ENCODE measurements around the gene P4HTM. TPM values are rescaled to one million over a fixed set of nuclear protein-coding genes. Genes with fewer than 3 reads are reported as not detected.
"Not testable (repeated sequence)": the region's sequence is repeated elsewhere in the genome, so short reads cannot be mapped to it uniquely, and the experiment has no call there.

P4HTM gene
- total RNA-seq, 1 donor, result 18.6 TPM

GRCh38 chr3:48997102-48997635, 7.1 kb downstream of the P4HTM start:
- Histone ChIP-seq H3K4me1 (ENCODE audit: insufficient read depth, low read length) (no peaks in the 10 kb centered on the region), H3K4me3 (ENCODE audit: low read length) (no peak overlapping the region), H3K27me3 (ENCODE audit: insufficient read depth, low read length) (no peaks in the 10 kb centered on the region), H3K9me3 (ENCODE audit: low read depth, low read length) (no peaks in the 10 kb centered on the region)

GRCh38 chr3:48997714-48998637, 7.9 kb downstream of the P4HTM start:
- Histone ChIP-seq H3K27me3 (ENCODE audit: insufficient read depth, low read length) (no peaks in the 10 kb centered on the region), H3K9me3 (ENCODE audit: low read depth, low read length) (no peaks in the 10 kb centered on the region), H3K4me3 (ENCODE audit: low read length) (no peak overlapping the region), H3K4me1 (ENCODE audit: insufficient read depth, low read length) (no peaks in the 10 kb centered on the region)

- Histone ChIP-seq H3K27me3 (ENCODE audit: insufficient read depth, low read length) (no peaks in the 10 kb centered on the region), H3K4me1 (ENCODE audit: insufficient read depth, low read length) (no peaks in the 10 kb centered on the region), H3K9me3 (ENCODE audit: low read depth, low read length) (no peaks in the 10 kb centered on the region), H3K4me3 (ENCODE audit: low read length) (no peak overlapping the region)
These were observed 9.2 kb downstream of the P4HTM start for GRCh38 chr3:48999085-48999858.

DNA sequence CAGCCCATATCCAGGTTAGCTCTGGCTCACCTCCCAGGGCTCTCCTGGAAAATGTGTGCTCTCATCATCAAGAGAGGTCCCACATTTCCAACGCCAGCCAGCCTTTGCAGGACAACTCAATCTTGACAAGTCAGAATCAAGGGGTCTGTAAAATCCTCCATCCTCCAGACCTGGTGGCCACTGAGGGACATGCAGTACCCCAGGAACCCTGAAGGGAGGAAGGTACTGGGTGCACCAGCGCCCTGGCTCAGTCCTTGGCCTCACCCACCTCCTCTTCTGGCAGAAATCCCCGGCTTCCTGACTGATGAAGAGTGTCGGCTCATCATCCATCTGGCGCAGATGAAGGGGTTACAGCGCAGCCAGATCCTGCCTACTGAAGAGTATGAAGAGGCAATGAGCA, 11.1 kb downstream of the P4HTM start:
- Histone ChIP-seq H3K4me3 (ENCODE audit: low read length) (no peak overlapping the region), H3K27me3 (ENCODE audit: insufficient read depth, low read length) (no peaks in the 10 kb centered on the region), H3K4me1 (ENCODE audit: insufficient read depth, low read length) (peaks cover 1% of the 10 kb centered on the region), H3K9me3 (ENCODE audit: low read depth, low read length) (no peaks in the 10 kb centered on the region)

DNA sequence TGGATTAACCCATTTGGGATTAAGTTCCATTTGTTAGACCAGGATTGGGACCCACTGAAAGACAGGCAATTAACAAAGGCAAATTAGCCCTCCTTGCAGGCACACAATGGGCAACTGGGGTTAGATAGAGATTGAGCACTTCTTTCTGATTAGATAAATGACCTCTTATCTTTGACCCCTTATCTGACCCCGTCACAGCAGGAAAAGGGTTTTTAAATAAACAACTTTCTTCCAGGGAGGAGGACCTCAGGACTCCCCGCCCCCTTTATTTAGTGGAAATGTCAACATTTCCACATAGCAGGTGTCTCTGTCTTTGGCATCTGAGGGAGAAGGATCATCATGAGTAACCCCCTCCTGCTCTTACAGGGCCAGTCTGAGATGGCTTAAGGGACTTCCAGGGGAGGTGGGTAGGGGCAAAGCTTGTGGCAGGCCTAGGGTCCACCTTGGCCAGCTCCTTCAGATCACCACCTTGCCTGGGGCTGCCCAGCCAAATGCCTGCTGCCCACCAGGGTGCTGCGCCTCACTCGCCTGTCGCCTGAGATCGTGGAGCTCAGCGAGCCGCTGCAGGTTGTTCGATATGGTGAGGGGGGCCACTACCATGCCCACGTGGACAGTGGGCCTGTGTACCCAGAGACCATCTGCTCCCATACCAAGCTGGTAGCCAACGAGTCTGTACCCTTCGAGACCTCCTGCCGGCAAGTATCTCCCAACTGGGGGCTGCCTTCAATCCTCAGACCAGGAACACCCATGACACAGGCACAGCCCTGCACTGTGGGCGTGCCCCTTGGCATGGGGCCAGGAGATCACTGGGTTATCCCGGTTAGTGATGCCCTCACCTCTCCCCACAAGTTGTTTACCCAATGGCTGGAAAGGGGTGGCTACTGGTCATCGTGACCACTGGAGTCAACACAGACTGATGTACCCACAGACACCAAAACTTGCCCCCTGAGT, 14.6 kb downstream of the P4HTM start:
- Histone ChIP-seq H3K9me3 (ENCODE audit: low read depth, low read length) (no peaks in the 10 kb centered on the region), H3K4me1 (ENCODE audit: insufficient read depth, low read length) (peaks cover 22% of the 10 kb centered on the region), H3K4me3 (ENCODE audit: low read length) (no peak overlapping the region), H3K27me3 (ENCODE audit: insufficient read depth, low read length) (no peaks in the 10 kb centered on the region)

- no peak overlapping the region for H3K4me3 ChIP-seq (ENCODE audit: low read length)
- H3K4me1 ChIP-seq (ENCODE audit: insufficient read depth, low read length), result peaks cover 23% of the 10 kb centered on the region
- H3K9me3 ChIP-seq (ENCODE audit: low read depth, low read length), result no peaks in the 10 kb centered on the region
- no peaks in the 10 kb centered on the region for H3K27me3 ChIP-seq (ENCODE audit: insufficient read depth, low read length)
These were observed 15.3 kb downstream of the P4HTM start for GRCh38 chr3:49005303-49005680.

DNA sequence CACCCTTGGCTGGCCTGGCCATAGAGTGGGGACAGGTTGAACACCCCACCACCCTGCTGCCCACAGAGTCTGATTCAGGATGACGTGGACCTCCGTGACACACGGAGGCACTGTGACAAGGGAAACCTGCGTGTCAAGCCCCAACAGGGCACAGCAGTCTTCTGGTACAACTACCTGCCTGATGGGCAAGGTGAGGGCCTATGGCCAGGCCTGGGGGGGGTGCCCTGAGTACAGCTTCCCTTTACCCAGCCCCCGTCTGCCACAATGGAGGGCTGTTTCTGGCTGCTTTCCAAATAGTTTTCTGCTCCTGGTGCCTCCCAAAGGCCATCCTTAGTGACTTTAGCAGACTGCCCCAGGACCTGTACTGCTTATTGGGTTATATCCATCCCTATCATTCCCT, 16.0 kb downstream of the P4HTM start:
- Histone ChIP-seq H3K9me3 (ENCODE audit: low read depth, low read length) (no peaks in the 10 kb centered on the region), H3K4me3 (ENCODE audit: low read length) (no peak overlapping the region), H3K4me1 (ENCODE audit: insufficient read depth, low read length) (peaks cover 23% of the 10 kb centered on the region), H3K27me3 (ENCODE audit: insufficient read depth, low read length) (no peaks in the 10 kb centered on the region)

GRCh38 chr3:49006408-49007067, 16.5 kb downstream of the P4HTM start:
- no peaks in the 10 kb centered on the region for H3K9me3 ChIP-seq (ENCODE audit: low read depth, low read length)
- H3K4me1 ChIP-seq (ENCODE audit: insufficient read depth, low read length), result peaks cover 23% of the 10 kb centered on the region
- H3K4me3 ChIP-seq (ENCODE audit: low read length), result peak overlapping the region; percentile 73
- H3K27me3 ChIP-seq (ENCODE audit: insufficient read depth, low read length), result no peaks in the 10 kb centered on the region

DNA sequence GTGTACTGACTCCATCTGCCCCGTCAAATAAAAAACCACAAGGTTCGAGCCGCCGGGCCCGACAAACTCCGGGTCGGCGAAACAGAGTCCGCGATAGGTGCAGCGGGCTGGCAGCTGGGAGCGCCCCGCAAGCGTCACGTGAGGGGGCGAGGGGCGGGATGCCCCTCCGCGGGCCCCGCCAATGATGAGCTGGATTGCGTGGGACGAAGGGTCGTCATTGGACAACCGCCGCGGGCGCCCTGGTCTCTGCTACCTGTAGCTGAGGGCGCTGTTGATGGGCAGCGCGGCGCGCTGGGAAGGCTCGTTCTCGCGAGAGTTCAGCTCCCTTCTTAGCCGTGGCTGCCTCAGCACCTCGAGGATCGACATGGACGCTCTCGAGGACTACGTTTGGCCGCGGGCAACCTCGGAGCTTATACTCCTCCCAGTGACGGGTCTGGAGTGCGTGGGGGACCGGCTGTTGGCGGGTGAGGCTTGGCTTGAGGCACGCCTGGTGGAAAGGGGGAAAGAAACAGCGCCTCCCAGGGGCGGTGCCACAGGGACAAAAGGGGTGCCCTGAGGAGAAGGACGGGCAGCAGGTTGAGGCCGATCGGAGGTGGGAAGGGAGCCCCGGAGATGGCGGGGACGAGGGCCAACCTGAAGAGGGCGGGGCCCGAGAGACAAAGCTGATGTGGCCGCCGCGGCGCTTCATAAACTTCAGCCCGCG, 17.2 kb downstream of the P4HTM start, which contains the start of gene WDR6:
Gene WDR6 (plus strand): TSS at position 324 of the 703 bp plus-strand sequence. CDS start 41 bp downstream, at position 365.
- Histone ChIP-seq H3K9me3 (ENCODE audit: low read depth, low read length) (no peaks in the 10 kb centered on the region), H3K4me3 (ENCODE audit: low read length) (peak within 1 kb of the TSS; percentile 73), H3K4me1 (ENCODE audit: insufficient read depth, low read length) (peaks cover 23% of the 10 kb centered on the region), H3K27me3 (ENCODE audit: insufficient read depth, low read length) (no peaks in the 10 kb centered on the region)

DNA sequence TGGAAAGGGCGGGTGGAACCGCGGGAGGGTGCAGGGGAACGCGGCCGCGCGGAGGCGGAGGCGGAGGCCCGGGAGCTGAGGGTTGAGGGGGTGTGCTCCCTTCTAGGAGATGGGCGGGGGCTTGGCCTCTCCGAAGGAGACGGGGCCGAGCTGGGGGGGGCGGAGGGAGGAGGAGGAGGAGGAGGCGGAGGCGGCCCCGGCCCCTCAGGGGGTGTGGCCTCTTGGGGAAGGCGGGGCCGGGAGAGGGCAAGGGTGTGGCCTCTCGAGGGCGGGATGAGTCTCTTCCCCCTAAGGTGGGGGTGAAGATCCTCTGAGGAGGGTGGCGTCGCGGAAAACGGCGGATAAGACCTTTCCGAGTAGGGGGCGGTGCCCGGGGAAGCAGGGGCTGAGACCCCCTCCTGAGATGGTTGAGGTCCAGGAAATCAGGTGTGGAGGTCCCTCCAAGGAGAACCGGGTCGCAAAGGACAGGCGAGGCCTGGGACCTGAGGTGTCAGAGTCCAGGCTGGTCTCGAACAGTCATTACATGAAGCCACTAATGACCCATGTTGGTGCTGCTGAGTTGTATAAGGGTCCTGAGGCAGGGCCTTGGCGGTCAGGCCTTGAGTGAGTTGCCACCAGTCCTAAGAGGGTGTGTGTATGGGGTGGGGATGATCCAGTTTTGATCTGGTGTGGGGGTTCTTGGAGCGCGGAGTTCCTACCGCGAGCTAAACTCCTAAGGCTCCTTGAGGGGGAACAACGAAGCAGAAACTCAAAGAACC, 17.9 kb downstream of the P4HTM start:
- H3K9me3 ChIP-seq (ENCODE audit: low read depth, low read length), result no peaks in the 10 kb centered on the region
- H3K4me1 ChIP-seq (ENCODE audit: insufficient read depth, low read length), result peaks cover 23% of the 10 kb centered on the region
- peak overlapping the region; percentile 73 for H3K4me3 ChIP-seq (ENCODE audit: low read length)
- H3K27me3 ChIP-seq (ENCODE audit: insufficient read depth, low read length), result no peaks in the 10 kb centered on the region

- not testable (repeated sequence) for H3K9me3 ChIP-seq (ENCODE audit: low read depth, low read length); H3K4me3 ChIP-seq (ENCODE audit: low read length); H3K27me3 ChIP-seq (ENCODE audit: insufficient read depth, low read length)
- H3K4me1 ChIP-seq (ENCODE audit: insufficient read depth, low read length), result peaks cover 23% of the 10 kb centered on the region
These were observed 18.6 kb downstream of the P4HTM start for GRCh38 chr3:49008627-49009026.

GRCh38 chr3:49009396-49009795, 19.4 kb downstream of the P4HTM start:
- Histone ChIP-seq H3K9me3 (ENCODE audit: low read depth, low read length) (no peaks in the 10 kb centered on the region), H3K4me1 (ENCODE audit: insufficient read depth, low read length) (peaks cover 23% of the 10 kb centered on the region), H3K4me3 (ENCODE audit: low read length) (no peak overlapping the region), H3K27me3 (ENCODE audit: insufficient read depth, low read length) (no peaks in the 10 kb centered on the region)

GRCh38 chr3:49012441-49013017, 22.5 kb downstream of the P4HTM start:
- Histone ChIP-seq H3K9me3 (ENCODE audit: low read depth, low read length) (no peaks in the 10 kb centered on the region), H3K4me3 (ENCODE audit: low read length) (no peak overlapping the region), H3K27me3 (ENCODE audit: insufficient read depth, low read length) (no peaks in the 10 kb centered on the region), H3K4me1 (ENCODE audit: insufficient read depth, low read length) (peaks cover 23% of the 10 kb centered on the region)

Data from mononuclear cell (primary cell).